ENCODE measurements around the gene RHBDL1.

Gene RHBDL1

GRCh38 chr16:672851-673250 is 2.6 kb upstream of the RHBDL1 start:
- DNase-seq (ENCODE audit: low read depth in 2 of 2), result no peak

DNA sequence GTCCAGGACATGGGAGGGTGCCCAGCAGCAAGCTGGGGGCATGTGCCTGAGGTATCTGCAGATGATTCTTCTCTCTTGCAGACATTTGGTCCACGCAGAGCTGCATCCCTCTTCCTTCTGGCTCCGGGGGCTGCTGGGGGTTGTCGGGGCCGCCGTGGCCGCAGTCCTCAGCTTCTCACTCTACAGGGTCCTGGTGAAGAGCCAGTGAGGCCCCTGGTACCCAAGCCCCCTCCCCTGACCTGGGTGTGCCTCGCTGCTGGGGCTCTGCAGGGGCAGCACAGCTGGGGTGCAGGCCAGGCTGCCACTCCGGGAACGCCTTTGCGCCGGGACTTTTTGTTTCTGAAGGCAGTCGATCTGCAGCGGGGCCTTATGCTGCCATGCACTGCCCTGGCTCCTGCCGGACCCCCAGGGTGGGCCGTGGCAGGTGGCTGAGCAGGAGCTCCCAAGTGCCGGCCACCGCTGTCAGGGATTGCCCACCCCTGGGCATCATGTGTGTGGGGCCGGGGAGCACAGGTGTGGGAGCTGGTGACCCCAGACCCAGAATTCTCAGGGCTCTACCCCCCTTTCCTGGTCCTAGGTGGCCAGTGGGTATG is 2.0 kb upstream of the RHBDL1 start:
- no peak for DNase-seq (ENCODE audit: low read depth in 2 of 2)

DNA sequence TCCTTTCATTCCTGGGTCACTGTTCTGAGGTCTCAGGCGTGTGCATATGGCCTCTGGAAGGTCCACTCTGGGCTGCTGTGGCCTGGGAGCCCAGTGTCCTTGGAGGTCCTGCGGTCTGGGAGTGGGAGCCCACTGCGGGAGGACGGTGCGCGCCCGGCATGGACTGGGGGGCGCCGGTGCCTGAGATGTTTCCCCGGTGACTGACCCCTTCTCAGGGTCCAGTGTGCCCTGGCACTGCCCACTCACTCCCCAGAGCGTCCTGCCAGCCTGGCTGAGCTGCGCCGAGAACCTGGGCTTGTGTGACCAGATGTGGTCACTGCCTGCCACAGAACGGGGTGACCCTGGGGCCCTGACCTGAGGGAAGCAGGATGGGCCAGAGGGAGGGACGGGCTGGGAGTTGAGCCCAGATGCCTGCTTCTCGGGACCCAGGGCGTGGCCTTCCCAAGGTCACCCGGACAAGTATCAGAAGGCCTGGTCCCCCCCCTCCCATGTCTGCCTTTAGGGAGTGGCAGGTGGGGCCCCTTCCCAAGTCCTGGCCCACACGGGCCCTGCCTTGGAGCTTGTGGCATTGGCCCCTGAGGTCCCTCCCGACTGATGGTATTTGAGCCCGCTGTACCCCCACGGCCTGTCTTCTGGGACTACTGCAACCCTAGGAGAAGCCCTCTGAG is 1.1 kb upstream of the RHBDL1 start:
- DNase-seq (ENCODE audit: low read depth in 2 of 2), result no peak

DNA sequence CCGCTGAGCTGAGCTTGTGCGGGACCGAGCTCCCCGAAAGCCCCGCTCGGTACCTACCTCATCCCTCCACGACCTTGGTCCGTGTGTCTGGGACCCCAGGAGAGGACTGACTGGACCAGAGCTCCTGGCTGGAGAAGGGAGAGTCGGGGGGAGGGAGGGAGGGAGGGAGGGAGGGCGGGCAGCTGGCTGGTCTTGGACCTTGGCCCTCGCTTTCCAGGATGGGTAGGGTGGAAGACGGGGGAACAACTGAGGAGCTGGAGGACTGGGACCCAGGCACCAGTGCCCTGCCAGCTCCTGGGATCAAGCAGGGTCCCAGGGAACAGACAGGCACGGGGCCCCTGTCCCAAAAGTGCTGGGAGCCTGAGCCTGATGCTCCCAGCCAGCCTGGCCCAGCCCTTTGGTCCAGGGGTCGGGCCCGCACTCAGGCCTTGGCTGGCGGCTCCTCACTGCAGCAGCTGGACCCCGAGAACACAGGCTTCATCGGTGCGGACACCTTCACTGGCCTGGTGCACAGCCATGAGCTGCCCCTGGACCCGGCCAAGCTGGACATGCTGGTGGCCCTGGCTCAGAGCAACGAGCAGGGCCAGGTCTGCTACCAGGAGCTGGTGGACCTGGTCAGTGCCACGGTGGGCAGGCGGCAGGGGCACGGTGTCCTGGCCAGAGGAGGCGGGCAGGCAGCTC is 553 bp downstream of the RHBDL1 start:
- no peak for DNase-seq (ENCODE audit: low read depth in 2 of 2)

DNA sequence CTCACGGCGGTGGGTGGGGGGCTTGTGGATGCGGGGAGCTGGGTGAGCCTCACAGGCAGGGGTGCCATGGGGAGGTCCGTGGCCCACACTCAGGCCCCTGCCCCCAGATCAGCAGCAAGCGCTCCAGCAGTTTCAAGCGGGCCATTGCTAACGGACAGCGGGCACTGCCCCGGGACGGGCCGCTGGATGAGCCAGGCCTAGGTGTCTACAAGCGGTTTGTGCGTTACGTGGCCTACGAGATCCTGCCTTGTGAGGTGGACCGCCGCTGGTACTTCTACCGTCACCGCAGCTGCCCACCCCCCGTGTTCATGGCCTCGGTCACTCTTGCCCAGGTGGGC is 1.1 kb downstream of the RHBDL1 start:
- DNase-seq (ENCODE audit: low read depth in 2 of 2), result no peak

DNA sequence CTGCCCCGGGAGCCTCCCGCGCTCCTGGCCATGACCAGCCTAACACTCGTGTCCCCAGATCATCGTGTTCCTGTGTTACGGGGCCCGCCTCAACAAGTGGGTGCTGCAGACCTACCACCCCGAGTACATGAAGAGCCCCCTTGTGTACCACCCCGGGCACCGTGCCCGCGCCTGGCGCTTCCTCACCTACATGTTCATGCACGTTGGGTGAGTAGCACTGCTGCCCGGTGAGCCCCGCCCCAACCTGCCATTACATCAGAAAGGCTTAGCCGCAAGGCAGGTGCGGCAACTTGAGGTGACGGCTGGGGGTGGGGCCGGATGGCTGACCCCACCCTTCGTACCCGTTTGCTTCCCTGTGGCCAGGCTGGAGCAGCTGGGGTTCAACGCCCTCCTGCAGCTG is 1.4 kb downstream of the RHBDL1 start:
- DNase-seq (ENCODE audit: low read depth in 2 of 2), result no peak

- no peak for DNase-seq (ENCODE audit: low read depth in 2 of 2)
Observed at GRCh38 chr16:677316-678190, 2.1 kb downstream of the RHBDL1 start.

DNA sequence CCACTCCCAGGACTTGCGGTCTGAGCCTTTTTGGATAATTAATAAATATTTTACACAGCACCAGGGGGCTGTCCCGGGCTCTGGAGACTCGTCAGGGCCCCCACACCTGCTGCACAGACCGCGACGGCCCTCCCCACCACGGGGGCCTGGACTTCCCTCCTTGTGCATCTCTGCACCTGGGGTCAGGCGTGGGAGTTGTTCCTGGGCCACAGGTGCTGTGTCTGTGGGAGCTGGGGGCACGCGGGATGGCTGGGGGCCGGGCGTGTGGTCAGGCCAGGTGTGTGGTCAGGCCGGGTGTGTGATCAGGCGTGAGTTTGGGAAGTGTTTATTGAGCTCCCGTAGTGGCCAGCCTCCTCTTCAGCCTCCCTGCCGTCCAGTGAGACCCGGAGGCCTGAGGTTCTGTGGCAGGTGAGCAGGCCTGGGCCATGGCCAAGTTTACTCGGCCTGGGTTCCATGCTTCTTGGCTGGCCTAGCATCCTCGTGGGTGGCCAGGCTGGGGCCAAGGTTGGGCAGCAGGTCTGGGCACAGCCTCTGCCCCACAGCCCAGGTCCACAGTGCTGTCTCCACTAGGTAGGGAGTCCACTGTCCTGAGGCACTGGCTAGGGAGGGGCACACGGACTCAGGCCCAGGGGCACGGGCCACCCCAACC is 2.9 kb downstream of the RHBDL1 start:
- DNase-seq (ENCODE audit: low read depth in 2 of 2), result no peak

DNA sequence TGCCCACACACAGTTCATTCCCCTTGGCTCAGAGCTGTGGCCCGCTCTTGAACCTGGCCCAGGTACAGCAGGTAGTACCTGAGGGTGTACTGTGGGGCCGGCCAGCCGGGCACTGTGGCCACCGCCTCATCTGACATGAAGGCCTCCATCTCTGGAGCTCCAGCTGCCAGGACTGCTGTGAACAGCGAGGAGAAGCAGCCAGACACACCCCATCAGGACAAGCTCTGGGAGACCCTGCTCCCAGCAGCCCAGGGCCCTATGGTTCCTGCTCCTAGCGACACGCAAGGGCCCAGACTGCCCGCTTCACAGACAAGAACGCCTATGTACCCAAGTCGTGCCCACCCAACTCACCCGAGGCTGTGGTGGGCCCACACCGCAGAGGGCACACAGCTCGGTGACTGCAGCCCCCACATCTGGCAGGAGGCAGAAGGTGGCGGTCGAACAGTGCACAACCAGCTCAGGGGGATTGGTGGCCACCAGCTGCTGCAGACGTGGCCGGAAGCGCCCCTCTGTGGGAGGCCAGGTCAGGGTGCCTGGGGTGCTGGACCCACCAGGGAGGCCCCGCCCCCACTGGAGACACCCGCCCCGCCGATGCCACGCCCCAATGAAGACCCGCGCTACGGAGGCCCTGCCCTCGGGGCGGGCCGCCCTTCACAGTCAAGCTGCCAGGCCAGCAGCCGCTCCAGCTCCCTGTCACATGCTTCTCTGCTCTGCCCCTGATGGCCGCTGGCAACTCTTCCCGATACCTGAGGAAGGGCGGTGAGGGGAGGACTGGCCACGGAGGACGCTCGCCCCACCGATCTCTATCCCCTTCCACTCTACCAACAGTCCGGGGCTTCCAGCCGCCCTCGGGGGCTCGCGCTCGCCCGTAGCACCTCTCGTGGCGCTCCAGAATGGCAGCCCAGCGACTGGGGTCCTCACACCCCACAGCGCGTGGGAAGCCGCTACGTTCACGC is 3.7 kb downstream of the RHBDL1 start:
- peak in 1 of 2 donors; percentile 23 for DNase-seq (ENCODE audit: low read depth in 2 of 2)

DNA sequence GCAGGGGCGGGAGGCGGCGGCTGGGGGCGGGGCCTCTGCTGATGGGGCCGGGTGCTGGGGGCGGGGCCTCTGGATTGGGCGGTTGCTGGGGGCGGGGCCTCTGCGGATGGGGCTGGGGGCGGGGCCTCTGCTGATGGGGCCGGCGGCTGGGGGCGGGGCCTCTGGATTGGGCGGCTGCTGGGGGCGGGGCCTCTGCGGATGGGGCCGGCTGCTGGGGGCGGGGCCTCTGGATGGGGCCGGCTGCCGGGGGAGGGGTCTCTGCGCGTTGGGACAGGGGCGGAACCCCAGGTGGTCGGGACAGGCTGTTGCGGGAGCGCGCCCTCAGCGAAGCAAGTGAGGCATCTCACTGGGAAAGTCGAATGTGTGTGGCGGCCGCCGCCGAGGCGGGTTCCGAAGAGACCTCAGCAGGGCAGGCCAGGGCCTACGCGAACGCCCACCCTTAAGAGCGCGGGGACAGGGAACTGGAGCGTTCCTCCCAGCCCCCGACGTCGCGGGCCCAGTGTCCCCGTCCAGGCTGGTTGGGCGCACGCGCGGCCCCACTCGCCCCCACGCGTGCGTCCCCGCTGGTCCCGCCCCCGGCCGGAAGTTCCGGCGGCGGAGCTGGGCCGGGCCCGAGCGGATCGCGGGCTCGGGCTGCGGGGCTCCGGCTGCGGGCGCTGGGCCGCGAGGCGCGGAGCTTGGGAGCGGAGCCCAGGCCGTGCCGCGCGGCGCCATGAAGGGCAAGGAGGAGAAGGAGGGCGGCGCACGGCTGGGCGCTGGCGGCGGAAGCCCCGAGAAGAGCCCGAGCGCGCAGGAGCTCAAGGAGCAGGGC is 4.5 kb downstream of the RHBDL1 start, which contains the start of gene STUB1:
STUB1 (plus strand) TSS at position 597 of the 811 bp plus-strand sequence; CDS start at position 713, 116 bp downstream.
- DNase-seq (ENCODE audit: low read depth in 2 of 2), result peak; percentile 68 to 75

GRCh38 chr16:680625-680945 is 5.1 kb downstream of the RHBDL1 start:
- no peak for DNase-seq (ENCODE audit: low read depth in 2 of 2)

- no peak for DNase-seq (ENCODE audit: low read depth in 2 of 2)
Observed at GRCh38 chr16:680967-681745, 5.7 kb downstream of the RHBDL1 start.

GRCh38 chr16:681746-682427 is 6.4 kb downstream of the RHBDL1 start:
- no peak for DNase-seq (ENCODE audit: low read depth in 2 of 2)

DNA sequence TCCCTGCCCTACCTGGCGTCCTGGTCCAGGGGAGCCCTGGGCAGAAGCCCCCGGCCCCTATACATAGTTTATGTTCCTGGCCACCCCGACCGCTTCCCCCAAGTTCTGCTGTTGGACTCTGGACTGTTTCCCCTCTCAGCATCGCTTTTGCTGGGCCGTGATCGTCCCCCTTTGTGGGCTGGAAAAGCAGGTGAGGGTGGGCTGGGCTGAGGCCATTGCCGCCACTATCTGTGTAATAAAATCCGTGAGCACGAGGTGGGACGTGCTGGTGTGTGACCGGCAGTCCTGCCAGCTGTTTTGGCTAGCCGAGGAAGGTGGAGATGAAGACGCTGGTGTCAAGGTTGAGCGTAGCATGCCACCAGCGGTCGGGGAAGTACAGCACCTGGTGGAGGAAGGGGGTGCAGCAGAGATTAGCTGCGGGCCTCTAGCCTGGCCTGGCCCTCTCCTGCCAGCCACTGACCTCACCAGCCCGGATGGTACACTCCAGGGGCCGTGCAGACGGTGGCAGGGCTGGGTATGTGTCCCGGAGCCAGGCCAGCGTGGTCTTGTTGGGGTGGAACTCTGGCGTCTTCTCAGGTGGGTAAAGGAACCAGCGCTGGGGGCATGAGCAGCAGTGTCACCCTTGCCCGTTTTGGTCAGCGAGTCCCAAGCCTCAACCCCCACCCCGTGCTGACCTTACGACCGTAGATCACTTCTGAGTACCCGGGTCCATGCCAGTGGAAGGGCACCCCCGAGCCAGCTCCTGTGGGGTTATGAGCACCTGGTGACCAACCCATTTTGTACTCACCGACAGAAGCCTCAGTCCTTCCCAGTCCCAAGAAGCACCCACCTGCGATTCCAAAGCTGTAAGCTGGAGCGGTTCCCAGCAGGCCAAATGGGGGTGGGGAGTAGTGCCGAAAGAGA is 7.3 kb downstream of the RHBDL1 start:
- DNase-seq (ENCODE audit: low read depth in 2 of 2), result no peak

DNA sequence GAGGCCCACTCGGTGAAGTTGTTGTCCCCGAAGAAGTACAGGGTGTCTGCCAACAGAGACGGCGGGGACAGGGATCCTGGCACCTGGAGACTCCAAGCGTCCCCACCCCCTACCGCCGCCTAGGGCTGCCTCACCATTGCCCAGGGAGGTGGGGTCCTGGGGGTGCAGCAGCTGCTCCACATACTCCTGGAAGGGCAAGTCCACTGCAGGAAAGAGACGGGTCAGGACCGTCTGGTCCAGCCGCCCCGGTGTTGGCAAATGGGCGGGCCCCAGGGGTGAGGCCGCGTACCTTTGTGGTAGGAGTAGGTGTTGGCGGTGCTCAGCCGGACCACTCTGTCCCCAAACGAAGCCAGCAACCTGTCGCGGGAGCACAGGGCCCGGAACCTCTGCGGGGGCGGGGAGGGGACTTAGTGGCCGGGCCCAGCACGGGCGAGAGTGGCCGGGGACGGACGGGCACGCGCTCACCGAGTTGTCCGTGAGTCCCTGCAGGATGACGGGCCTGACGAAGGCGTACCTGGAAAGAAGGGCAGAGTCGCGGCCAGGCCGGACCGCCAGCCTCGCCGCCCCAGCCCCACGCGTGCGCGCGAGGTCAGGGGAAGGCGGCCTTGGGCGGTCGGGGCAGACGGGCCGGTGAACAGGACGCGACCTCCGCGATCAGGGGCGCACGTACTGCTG is 8.1 kb downstream of the RHBDL1 start:
- no peak for DNase-seq (ENCODE audit: low read depth in 2 of 2)

GRCh38 chr16:684071-684794 is 8.8 kb downstream of the RHBDL1 start, which contains the start of gene JMJD8:
TSS of gene JMJD8 (minus strand) at chr16:684334. CDS start at chr16:684319, 15 bp downstream.
- peak; percentile 91 to 94 for DNase-seq (ENCODE audit: low read depth in 2 of 2)
